Transverse colon (tissue), 4 donors: ENCODE measurements around the gene PC. TPM values are rescaled to one million over a fixed set of nuclear protein-coding genes. Genes with fewer than 3 reads are reported as not detected.
"Not testable (repeated sequence)": the region's sequence is repeated elsewhere in the genome, so short reads cannot be mapped to it uniquely, and the experiment has no call there.

Experiments
- DNase-seq: peaks from one replicate; pipeline ENCODE4 v3.0.0-alpha.2; 2019
- H3K27ac ChIP-seq, 4 donors: fragments of 200-600 bp; sonication (generic); 2 replicates each; pipeline ENCODE4 v1.5.1; 2016 to 2018; ENCODE audit warnings: inconsistent platforms in 4 of 4
- H3K27me3 ChIP-seq: fragments of 200-600 bp; sonication (generic); 2 replicates; pipeline ENCODE4 v1.5.1; 2017; ENCODE audit warnings: inconsistent platforms
- H3K36me3 ChIP-seq, 4 donors: fragments of 200-600 bp; sonication (generic); 2 replicates each; pipeline ENCODE4 v1.5.1; 2017 to 2019; ENCODE audit warnings: inconsistent platforms in 4 of 4
- H3K4me1 ChIP-seq, 4 donors: fragments of 200-600 bp; sonication (generic); 2 replicates each; pipeline ENCODE4 v1.5.1; 2017 to 2020; ENCODE audit warnings: inconsistent platforms in 4 of 4
- H3K4me3 ChIP-seq, 4 donors: fragments of 200-600 bp; sonication (generic); 1 replicate in 1 of 4; 2 replicates in 3 of 4; pipeline versions ENCODE4 v1.5.1 to v1.6.1; 2017 to 2019; ENCODE audit warnings: inconsistent platforms in 4 of 4
- H3K9me3 ChIP-seq, 2 donors: fragments of 200-600 bp; sonication (generic); 2 replicates each; pipeline ENCODE4 v1.5.1; 2017 to 2019; ENCODE audit warnings: inconsistent platforms in 2 of 2
- EP300 ChIP-seq: sonication (generic); formaldehyde crosslinking; IDR thresholded peaks from one replicate; pipeline ENCODE4 v1.6.1; 2017; ENCODE audit warnings: antibody characterized with exemption, low read depth
- POLR2A ChIP-seq: fragments of 450-650 bp; IDR thresholded peaks from one replicate; pipeline ENCODE4 v1.6.1; 2016; ENCODE audit warnings: antibody characterized with exemption, mild to moderate bottlenecking, moderate library complexity
- POLR2AphosphoS5 ChIP-seq, 3 donors: sonication (generic); formaldehyde crosslinking; IDR thresholded peaks; one replicate each; pipeline ENCODE4 v1.6.1; 2016; ENCODE audit warnings: antibody characterized with exemption in 3 of 3
- WGBS, 2 donors: methylation state at CpG; one replicate each; pipeline ENCODE4 v1.1.5; 2018; ENCODE audit warnings: low coverage in 1 of 2; 5-methylcytosine and 5-hydroxymethylcytosine counted together
- in situ Hi-C, 4 donors: fragments of 200-750 bp; cut with MboI; loops; one replicate each; pipeline versions ENCODE4 v1.15.0 to v1.15.1; 2017; ENCODE audit warnings: low sequenced_read_pairs in 3 of 4, low pct_ligation_motif_present in 1 of 4, low pct_unique_long_range_greater_than_20kb in 1 of 4
- intact Hi-C: fragments of 100-400 bp; cut with DNase I; formaldehyde crosslinking; loops from one replicate; pipeline ENCODE4 v1.15.1; 2023; ENCODE audit warnings: low total_unique reads
- total RNA-seq, 4 donors: library from RNA; depleted of rRNA; stranded (reverse); fragments of >200 nt; gene quantifications; one replicate each; pipeline ENCODE4 v1.1.0, GENCODE V29; 2016
- TF ChIP-seq, protein P1 (sequence below), 5 experiments: fragments of 200-600 bp in 3 of 5; fragments of 450-650 bp in 2 of 5; sonication (generic) in 3 of 5; IDR thresholded peaks; 1 replicate in 2 of 5; 2 replicates in 3 of 5; pipeline ENCODE4 v1.5.1; 2016 to 2017; ENCODE audit warnings: antibody characterized with exemption in 5 of 5, inconsistent platforms in 3 of 5, mild to moderate bottlenecking in 2 of 5, moderate library complexity in 1 of 5

Gene PC
- total RNA-seq, 4 donors from 2014 or later, result 14.9 to 246 (median 38.1) TPM

DNA sequence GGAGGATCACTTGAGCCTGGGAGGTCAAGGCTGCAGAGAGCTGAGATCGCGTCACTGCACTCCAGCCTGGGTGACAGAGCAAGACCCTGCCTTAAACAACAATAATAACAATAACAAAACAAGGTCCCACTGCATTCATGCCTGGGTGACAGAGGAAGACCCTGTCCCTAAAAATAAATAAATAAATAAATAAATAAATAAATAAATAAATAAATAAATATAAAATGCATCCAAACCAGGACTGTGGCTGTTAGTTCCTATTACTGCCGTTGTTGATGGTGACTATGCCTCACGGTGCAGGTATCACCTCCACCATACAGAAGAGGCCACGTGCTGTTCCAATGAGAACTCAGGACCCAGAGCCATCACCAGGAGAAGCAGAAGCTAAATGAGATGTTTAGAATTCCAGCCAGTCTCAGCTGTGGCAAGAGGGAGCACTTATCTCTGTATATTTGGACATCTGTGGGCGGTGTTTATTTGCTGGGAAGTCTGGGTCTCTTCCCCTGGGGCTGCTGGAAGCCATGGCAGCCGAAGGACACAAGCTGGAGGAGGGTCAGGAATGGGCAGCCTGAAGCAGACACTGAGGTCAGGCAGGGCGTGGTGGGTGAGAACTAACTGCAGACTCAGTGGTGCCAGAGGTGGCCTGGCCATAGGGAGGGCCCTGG is 38.6 kb upstream of the PC start:
- in situ Hi-C loops (no loop called here), intact Hi-C loops (no loop called here)
- WGBS, 2 donors, result 62 to 65% methylated on average over 4 to 8 of the region's 8 CpGs
- H3K27ac ChIP-seq, result no peak overlapping the region
- TF ChIP-seq, protein P1, sequence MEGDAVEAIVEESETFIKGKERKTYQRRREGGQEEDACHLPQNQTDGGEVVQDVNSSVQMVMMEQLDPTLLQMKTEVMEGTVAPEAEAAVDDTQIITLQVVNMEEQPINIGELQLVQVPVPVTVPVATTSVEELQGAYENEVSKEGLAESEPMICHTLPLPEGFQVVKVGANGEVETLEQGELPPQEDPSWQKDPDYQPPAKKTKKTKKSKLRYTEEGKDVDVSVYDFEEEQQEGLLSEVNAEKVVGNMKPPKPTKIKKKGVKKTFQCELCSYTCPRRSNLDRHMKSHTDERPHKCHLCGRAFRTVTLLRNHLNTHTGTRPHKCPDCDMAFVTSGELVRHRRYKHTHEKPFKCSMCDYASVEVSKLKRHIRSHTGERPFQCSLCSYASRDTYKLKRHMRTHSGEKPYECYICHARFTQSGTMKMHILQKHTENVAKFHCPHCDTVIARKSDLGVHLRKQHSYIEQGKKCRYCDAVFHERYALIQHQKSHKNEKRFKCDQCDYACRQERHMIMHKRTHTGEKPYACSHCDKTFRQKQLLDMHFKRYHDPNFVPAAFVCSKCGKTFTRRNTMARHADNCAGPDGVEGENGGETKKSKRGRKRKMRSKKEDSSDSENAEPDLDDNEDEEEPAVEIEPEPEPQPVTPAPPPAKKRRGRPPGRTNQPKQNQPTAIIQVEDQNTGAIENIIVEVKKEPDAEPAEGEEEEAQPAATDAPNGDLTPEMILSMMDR (IDR thresholded peaks at IDR 0.05), result no peak
- TF ChIP-seq POLR2A, result no peak
- no peak for TF ChIP-seq EP300
- TF ChIP-seq POLR2AphosphoS5 (IDR thresholded peaks at IDR 0.05), result no peak
- no peaks in the 10 kb centered on the region for H3K36me3 ChIP-seq
- peaks cover 9% of the 10 kb centered on the region for H3K27me3 ChIP-seq
- H3K4me1 ChIP-seq, result no peaks in the 10 kb centered on the region
- DNase-seq, result no peak
- H3K4me3 ChIP-seq, result no peak overlapping the region
- no peaks in the 10 kb centered on the region for H3K9me3 ChIP-seq

DNA sequence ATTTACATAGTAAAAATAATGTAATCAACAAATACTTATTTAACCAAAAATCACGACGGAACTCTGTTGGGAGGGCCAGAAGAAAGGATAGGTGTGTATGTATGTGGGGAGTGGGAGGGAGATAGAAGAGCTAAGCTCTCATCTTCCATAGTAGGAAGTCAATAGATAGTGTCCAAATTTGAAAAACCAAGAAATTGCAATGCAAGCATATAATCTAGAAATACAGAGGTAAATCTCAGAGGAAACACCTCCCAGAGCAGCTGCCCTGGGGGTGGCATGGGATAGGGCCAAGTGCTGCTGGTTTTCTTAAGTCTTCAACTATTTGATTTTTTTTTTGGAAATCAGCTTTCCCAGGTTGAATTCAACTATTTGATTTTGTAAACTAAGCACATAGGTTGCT is 33.9 kb upstream of the PC start:
- H3K36me3 ChIP-seq, result no peaks in the 10 kb centered on the region
- TF ChIP-seq, protein P1 (IDR thresholded peaks at IDR 0.05), result no peak
- no peak for TF ChIP-seq EP300
- no peak for TF ChIP-seq POLR2A
- TF ChIP-seq POLR2AphosphoS5 (IDR thresholded peaks at IDR 0.05), result no peak
- 48 to 56% methylated on average over 2 of the region's 2 CpGs for WGBS, 2 donors
- H3K4me1 ChIP-seq, result no peaks in the 10 kb centered on the region
- intact Hi-C loops (no loop called here), in situ Hi-C loops (no loop called here)
- no peak overlapping the region for H3K27ac ChIP-seq
- DNase-seq, result no peak
- H3K27me3 ChIP-seq, result peaks cover 9% of the 10 kb centered on the region
- H3K9me3 ChIP-seq, result no peaks in the 10 kb centered on the region
- no peak overlapping the region for H3K4me3 ChIP-seq

- H3K27me3 ChIP-seq, DNase-seq, H3K27ac ChIP-seq, H3K36me3 ChIP-seq, H3K4me1 ChIP-seq, H3K4me3 ChIP-seq, H3K9me3 ChIP-seq, in situ Hi-C loops, intact Hi-C loops: not testable (repeated sequence)
- WGBS, 2 donors, result 68 to 100% methylated on average over 1 to 9 of the region's 9 CpGs
Measured at GRCh38 chr11:66989360-66989759, 31.2 kb upstream of the PC start.

DNA sequence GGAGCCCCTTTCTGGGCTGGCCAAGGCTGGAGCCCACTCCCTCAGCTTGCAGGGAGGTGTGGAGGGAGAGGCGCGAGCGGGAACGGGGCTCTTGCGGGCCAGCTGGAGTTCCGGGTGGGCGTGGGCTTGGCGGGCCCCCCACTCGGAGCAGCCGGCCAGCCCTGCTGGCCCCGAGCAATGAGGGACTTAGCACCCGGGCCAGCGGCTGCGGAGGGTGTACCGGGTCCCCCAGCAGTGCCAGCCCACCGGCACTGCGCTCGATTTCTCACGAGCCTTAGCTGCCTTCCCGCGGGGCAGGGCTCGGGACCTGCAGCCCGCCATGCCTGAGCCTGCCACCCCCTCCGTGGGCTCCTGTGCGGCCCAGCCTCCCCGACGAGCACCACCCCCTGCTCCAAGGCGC is 30.6 kb upstream of the PC start:
- H3K27me3 ChIP-seq, H3K4me3 ChIP-seq, H3K4me1 ChIP-seq, in situ Hi-C loops, H3K27ac ChIP-seq, intact Hi-C loops, H3K36me3 ChIP-seq, DNase-seq, H3K9me3 ChIP-seq: not testable (repeated sequence)
- WGBS, 2 donors, result 96 to 100% methylated on average over 3 to 28 of the region's 28 CpGs

GRCh38 chr11:66987924-66988637 is 29.9 kb upstream of the PC start:
- TF ChIP-seq EP300, result no peak
- no peak for TF ChIP-seq POLR2AphosphoS5 (IDR thresholded peaks at IDR 0.05)
- no peak for TF ChIP-seq POLR2A
- TF ChIP-seq, protein P1 (IDR thresholded peaks at IDR 0.05), result no peak
- no peak for DNase-seq
- peaks cover 6% of the 10 kb centered on the region for H3K27me3 ChIP-seq
- no peak overlapping the region for H3K4me3 ChIP-seq
- in situ Hi-C loops (no loop called here), intact Hi-C loops (no loop called here)
- H3K4me1 ChIP-seq, result peaks cover 0 to 7% (median 3%) of the 10 kb centered on the region in 4 donors
- H3K27ac ChIP-seq, result no peak overlapping the region
- 81 to 96% methylated on average over 5 to 13 of the region's 13 CpGs for WGBS, 2 donors
- H3K36me3 ChIP-seq, result no peaks in the 10 kb centered on the region
- H3K9me3 ChIP-seq, result no peaks in the 10 kb centered on the region
